DND-41 (cell line): ENCODE results near the gene MYDGF.
"Not testable (repeated sequence)": the region's sequence is repeated elsewhere in the genome, so short reads cannot be mapped to it uniquely, and the experiment has no call there.

Source experiments
- CTCF ChIP-seq: IDR thresholded peaks from 2 replicates; pipeline ENCODE4 v1.5.1; 2012; ENCODE audit warnings: borderline replicate concordance, low read length, moderate library complexity, mild to moderate bottlenecking; ENCODE audit not compliant: poor library complexity, severe bottlenecking; ENCODE audit errors: extremely low read depth
- EZH2 ChIP-seq: IDR thresholded peaks from 3 replicates; pipeline ENCODE4 v1.6.1; 2012; ENCODE audit warnings: borderline replicate concordance, low read depth, mild to moderate bottlenecking, moderate library complexity, low read length, inconsistent platforms; ENCODE audit not compliant: severe bottlenecking

DNA sequence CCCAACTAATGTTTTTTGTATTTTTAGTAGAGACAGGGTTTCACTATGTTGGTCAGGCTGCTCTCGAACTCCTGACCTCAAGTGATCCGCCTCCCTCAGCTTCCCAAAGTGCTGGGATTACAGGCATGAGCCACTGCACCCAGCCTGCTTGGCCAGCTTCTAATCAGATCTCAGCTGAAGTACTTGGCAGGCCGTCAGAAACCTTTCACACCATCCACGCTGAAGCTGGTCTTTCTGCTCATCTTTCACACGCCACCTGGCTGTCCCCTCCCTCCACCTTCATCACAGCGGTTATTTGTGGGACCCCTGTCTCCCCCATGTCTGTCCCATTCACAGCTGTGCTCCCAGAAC is 45.0 kb upstream of the MYDGF start:
- not testable (repeated sequence) for TF ChIP-seq CTCF, EZH2
